HepG2 (cell line): ENCODE results near the gene ZNF853. TPM values are rescaled to one million over a fixed set of nuclear protein-coding genes. Genes with fewer than 3 reads are reported as not detected.

Source experiments
- AGO2 ChIP-seq: fragments of 200-400 bp; formaldehyde crosslinking; optimal IDR thresholded peaks from 2 replicates; pipeline ENCODE3; 2017; ENCODE audit warnings: mild to moderate bottlenecking, low read depth, low read length, moderate library complexity
- EEA1 ChIP-seq: sonication (generic); formaldehyde crosslinking; IDR thresholded peaks from 2 replicates; pipeline ENCODE4 v1.5.1; 2020; ENCODE audit warnings: mild to moderate bottlenecking, missing genetic modification reagents, borderline replicate concordance
- FOXA1 ChIP-seq, 2 experiments: fragments of 450-650 bp in 1 of 2; sonication (generic) in 1 of 2; formaldehyde crosslinking in 1 of 2; IDR thresholded peaks; 2 replicates each; pipeline versions ENCODE4 v1.4.0 to v1.6.1; 2016 to 2020; ENCODE audit warnings: missing genetic modification reagents in 1 of 2
- GATAD2A ChIP-seq: IDR thresholded peaks from 2 replicates; pipeline ENCODE4 v1.6.1; 2016
- HDAC1 ChIP-seq: sonication (generic); formaldehyde crosslinking; IDR thresholded peaks from 2 replicates; pipeline ENCODE4 v1.5.1; 2020; ENCODE audit warnings: mild to moderate bottlenecking, missing genetic modification reagents
- JARID2 ChIP-seq: sonication (generic); formaldehyde crosslinking; IDR thresholded peaks from 2 replicates; pipeline ENCODE4 v1.8.1; 2023; ENCODE audit warnings: missing genetic modification reagents, inconsistent platforms; ENCODE audit not compliant: insufficient replicate concordance
- NCOA2 ChIP-seq: sonication (generic); formaldehyde crosslinking; IDR thresholded peaks from 2 replicates; pipeline ENCODE4 v1.8.0; 2022; ENCODE audit warnings: inconsistent platforms
- NFYB ChIP-seq: sonication (generic); formaldehyde crosslinking; IDR thresholded peaks from 2 replicates; pipeline ENCODE4 v1.4.0; 2020; ENCODE audit warnings: missing genetic modification reagents
- PITX1 ChIP-seq: sonication (generic); formaldehyde crosslinking; IDR thresholded peaks from 2 replicates; pipeline ENCODE4 v1.5.1; 2020; ENCODE audit warnings: mild to moderate bottlenecking, missing genetic modification reagents
- POLR2AphosphoS2 ChIP-seq: IDR thresholded peaks from 2 replicates; pipeline ENCODE4 v1.6.1; 2011; ENCODE audit warnings: low read depth, low read length, improper control_type of control experiment
- SNAI1 ChIP-seq: sonication (generic); formaldehyde crosslinking; IDR thresholded peaks from 2 replicates; pipeline ENCODE4 v1.5.0; 2020; ENCODE audit warnings: mild to moderate bottlenecking, missing genetic modification reagents, borderline replicate concordance
- SP2 ChIP-seq: sonication (generic); formaldehyde crosslinking; IDR thresholded peaks from 2 replicates; pipeline ENCODE4 v1.5.1; 2020; ENCODE audit warnings: mild to moderate bottlenecking, missing genetic modification reagents
- SPEN ChIP-seq: sonication (generic); formaldehyde crosslinking; IDR thresholded peaks from 2 replicates; pipeline ENCODE4 v1.5.1; 2020; ENCODE audit warnings: low read depth, mild to moderate bottlenecking, missing genetic modification reagents
- SRF ChIP-seq: IDR thresholded peaks from 2 replicates; pipeline ENCODE4 v1.6.1; 2011; ENCODE audit warnings: mild to moderate bottlenecking, low read depth, low read length, moderate library complexity
- ZBTB20 ChIP-seq: sonication (generic); formaldehyde crosslinking; IDR thresholded peaks from 2 replicates; pipeline ENCODE4 v1.8.1; 2023; ENCODE audit warnings: missing genetic modification reagents, low read depth, mild to moderate bottlenecking, borderline replicate concordance
- ZC3H13 ChIP-seq: sonication (generic); formaldehyde crosslinking; IDR thresholded peaks from 2 replicates; pipeline ENCODE4 v1.8.1; 2023; ENCODE audit warnings: mild to moderate bottlenecking, missing genetic modification reagents, moderate library complexity
- ZFP36L1 ChIP-seq: sonication (generic); formaldehyde crosslinking; IDR thresholded peaks from 2 replicates; pipeline ENCODE4 v1.8.0; 2022; ENCODE audit warnings: mild to moderate bottlenecking, missing genetic modification reagents, moderate library complexity
- ZNF260 ChIP-seq: sonication (generic); formaldehyde crosslinking; IDR thresholded peaks from 2 replicates; pipeline ENCODE4 v1.4.0; 2020; ENCODE audit warnings: missing genetic modification reagents, low read depth, mild to moderate bottlenecking, borderline replicate concordance
- ZNF331 ChIP-seq: sonication (generic); formaldehyde crosslinking; IDR thresholded peaks from 2 replicates; pipeline ENCODE4 v1.4.0; 2020; ENCODE audit warnings: missing genetic modification reagents
- ZNF44 ChIP-seq: sonication (generic); formaldehyde crosslinking; IDR thresholded peaks from 2 replicates; pipeline ENCODE4 v1.5.1; 2020; ENCODE audit warnings: mild to moderate bottlenecking, missing genetic modification reagents
- ZNF790 ChIP-seq: sonication (generic); formaldehyde crosslinking; IDR thresholded peaks from 2 replicates; pipeline ENCODE4 v1.8.0; 2022; ENCODE audit warnings: missing genetic modification reagents, mild to moderate bottlenecking, borderline replicate concordance
- ZSCAN31 ChIP-seq: sonication (generic); formaldehyde crosslinking; IDR thresholded peaks from 2 replicates; pipeline ENCODE4 v1.5.0; 2020; ENCODE audit warnings: low read depth, mild to moderate bottlenecking, missing genetic modification reagents
- polyA plus RNA-seq, 8 experiments: library from polyadenylated mRNA; depleted of rRNA in 3 of 8; stranded (reverse) in 7 of 8; unstranded in 1 of 8; fragments of >200 nt; fragmentation: Illumina TruSeq in 4 of 8; extraction: Trizol in 4 of 8; gene quantifications; 2 replicates each; pipeline versions ENCODE4 v1.2.1 to v1.2.3, GENCODE V29; 2011 to 2016; ENCODE audit warnings: low read depth in 4 of 8, missing spikeins in 1 of 8, mixed read lengths in 1 of 8; ENCODE audit not compliant: insufficient read depth in 1 of 8
- total RNA-seq, 5 experiments: library from RNA; depleted of rRNA; stranded (reverse); fragments of >200 nt; fragmentation: Illumina TruSeq; extraction: Trizol; gene quantifications; 2 replicates each; pipeline ENCODE4 v1.2.3, GENCODE V29; 2016; ENCODE audit warnings: low read depth in 1 of 5
- TF ChIP-seq, protein P1 (sequence below): IDR thresholded peaks from 2 replicates; pipeline ENCODE4 v1.6.1; 2016; ENCODE audit warnings: missing compliant biosample characterization, missing genetic modification reagents, borderline replicate concordance
- TF ChIP-seq, protein P2 (sequence below): sonication (generic); formaldehyde crosslinking; IDR thresholded peaks from 2 replicates; pipeline ENCODE4 v1.4.0; 2020; ENCODE audit warnings: mild to moderate bottlenecking, missing genetic modification reagents
- TF ChIP-seq, protein P3 (sequence below): sonication (generic); formaldehyde crosslinking; IDR thresholded peaks from 2 replicates; pipeline ENCODE4 v1.5.0; 2020; ENCODE audit warnings: missing genetic modification reagents, mild to moderate bottlenecking, borderline replicate concordance
- TF ChIP-seq, protein P4 (sequence below): sonication (generic); formaldehyde crosslinking; IDR thresholded peaks from 2 replicates; pipeline ENCODE4 v1.4.0; 2020; ENCODE audit warnings: missing genetic modification reagents
- TF ChIP-seq, protein P5 (sequence below): IDR thresholded peaks from 2 replicates; pipeline ENCODE4 v1.6.1; 2016; ENCODE audit warnings: missing genetic modification reagents, missing compliant biosample characterization

The ZNF853 gene
- total and polyA plus RNA-seq, 2 of the 13 experiments (the other 11 are each of a cell fraction or from before 2014, with no cell fraction given): 2.1 to 6.2 TPM

DNA sequence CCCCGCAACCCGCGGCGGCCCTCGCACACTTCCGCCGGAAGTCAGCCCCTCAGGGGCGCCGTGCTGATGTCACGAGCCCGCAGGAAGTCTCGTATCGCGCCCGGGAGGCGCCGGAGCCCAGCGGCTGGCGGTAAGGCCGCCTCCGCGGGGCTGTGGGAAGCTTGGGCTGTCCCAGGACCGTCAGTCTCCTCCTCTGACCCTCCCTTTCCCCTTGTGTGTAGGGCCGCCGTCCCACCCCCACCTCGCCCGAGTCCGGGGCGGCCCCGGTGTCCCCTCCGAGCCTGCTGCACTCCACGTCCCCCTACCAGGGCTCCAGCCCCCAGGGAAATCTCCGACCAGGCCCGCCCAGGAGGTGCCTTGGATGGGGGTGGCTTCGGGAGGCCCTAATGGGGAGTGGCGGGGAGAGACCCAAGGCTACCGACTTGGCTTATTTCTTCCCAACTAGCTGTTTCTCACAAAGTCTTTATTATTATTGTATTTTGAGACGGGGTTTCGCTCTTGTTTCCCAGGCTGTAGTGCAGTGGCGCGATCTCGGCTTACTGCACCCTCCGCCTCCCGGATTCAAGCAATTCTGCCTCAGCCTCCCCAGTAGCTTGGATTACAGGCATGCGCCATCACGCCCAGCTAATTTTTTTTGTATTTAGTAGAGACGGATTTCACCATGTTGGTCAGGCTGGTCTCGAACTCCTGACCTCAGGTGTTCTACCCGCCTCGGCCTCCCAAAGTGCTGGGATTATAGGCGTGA lies 37.9 kb upstream of the ZNF853 start, which contains the start of gene ZDHHC4 (continued):
- TF ChIP-seq, protein P1, sequence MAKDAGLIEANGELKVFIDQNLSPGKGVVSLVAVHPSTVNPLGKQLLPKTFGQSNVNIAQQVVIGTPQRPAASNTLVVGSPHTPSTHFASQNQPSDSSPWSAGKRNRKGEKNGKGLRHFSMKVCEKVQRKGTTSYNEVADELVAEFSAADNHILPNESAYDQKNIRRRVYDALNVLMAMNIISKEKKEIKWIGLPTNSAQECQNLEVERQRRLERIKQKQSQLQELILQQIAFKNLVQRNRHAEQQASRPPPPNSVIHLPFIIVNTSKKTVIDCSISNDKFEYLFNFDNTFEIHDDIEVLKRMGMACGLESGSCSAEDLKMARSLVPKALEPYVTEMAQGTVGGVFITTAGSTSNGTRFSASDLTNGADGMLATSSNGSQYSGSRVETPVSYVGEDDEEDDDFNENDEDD (CRISPR knock-in tag): peak; percentile 60; the same call in 1 of the 2 replicates
- no peak for TF ChIP-seq ZNF44
- TF ChIP-seq, protein P2, sequence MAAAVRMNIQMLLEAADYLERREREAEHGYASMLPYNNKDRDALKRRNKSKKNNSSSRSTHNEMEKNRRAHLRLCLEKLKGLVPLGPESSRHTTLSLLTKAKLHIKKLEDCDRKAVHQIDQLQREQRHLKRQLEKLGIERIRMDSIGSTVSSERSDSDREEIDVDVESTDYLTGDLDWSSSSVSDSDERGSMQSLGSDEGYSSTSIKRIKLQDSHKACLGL (CRISPR knock-in tag): no peak
- TF ChIP-seq, protein P3, sequence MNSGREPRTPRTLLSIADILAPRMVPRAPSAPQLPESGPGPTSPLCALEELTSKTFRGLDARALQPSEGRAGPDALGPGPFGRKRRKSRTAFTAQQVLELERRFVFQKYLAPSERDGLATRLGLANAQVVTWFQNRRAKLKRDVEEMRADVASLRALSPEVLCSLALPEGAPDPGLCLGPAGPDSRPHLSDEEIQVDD: no peak; the same call in 1 of the 2 replicates
- TF ChIP-seq, protein P4, sequence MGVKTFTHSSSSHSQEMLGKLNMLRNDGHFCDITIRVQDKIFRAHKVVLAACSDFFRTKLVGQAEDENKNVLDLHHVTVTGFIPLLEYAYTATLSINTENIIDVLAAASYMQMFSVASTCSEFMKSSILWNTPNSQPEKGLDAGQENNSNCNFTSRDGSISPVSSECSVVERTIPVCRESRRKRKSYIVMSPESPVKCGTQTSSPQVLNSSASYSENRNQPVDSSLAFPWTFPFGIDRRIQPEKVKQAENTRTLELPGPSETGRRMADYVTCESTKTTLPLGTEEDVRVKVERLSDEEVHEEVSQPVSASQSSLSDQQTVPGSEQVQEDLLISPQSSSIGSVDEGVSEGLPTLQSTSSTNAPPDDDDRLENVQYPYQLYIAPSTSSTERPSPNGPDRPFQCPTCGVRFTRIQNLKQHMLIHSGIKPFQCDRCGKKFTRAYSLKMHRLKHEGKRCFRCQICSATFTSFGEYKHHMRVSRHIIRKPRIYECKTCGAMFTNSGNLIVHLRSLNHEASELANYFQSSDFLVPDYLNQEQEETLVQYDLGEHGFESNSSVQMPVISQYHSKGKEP (CRISPR knock-in tag): peak; percentile 81; the same call in 1 of the 2 replicates
- peak; percentile 84 for TF ChIP-seq ZC3H13
- TF ChIP-seq NCOA2: peak; percentile 57; the same call in 1 of the 2 replicates
- TF ChIP-seq PITX1 (CRISPR knock-in tag): peak; percentile 55; the same call in 1 of the 2 replicates
- TF ChIP-seq SPEN (CRISPR knock-in tag): peak; percentile 73
- TF ChIP-seq SNAI1 (CRISPR knock-in tag): 0 out of 2 replicates have a peak, but pooled peaks have one; percentile 23
- no peak for TF ChIP-seq POLR2AphosphoS2
- TF ChIP-seq ZNF790: no peak
- TF ChIP-seq ZBTB20 (CRISPR knock-in tag): peak; percentile 71; the same call in 1 of the 2 replicates
- TF ChIP-seq FOXA1 (IDR thresholded peaks at IDR 0.05): no peak
- peak; percentile 41 for TF ChIP-seq FOXA1 (CRISPR knock-in tag; IDR thresholded peaks at IDR 0.05)
- TF ChIP-seq, protein P5, sequence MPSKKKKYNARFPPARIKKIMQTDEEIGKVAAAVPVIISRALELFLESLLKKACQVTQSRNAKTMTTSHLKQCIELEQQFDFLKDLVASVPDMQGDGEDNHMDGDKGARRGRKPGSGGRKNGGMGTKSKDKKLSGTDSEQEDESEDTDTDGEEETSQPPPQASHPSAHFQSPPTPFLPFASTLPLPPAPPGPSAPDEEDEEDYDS: peak; percentile 65
- peak; percentile 84 for TF ChIP-seq ZNF331 (CRISPR knock-in tag)
- TF ChIP-seq HDAC1 (CRISPR knock-in tag): peak; percentile 77
- TF ChIP-seq GATAD2A (CRISPR knock-in tag): 0 out of 2 replicates have a peak, but pooled peaks have one; percentile 45
- no peak for TF ChIP-seq SRF
- peak; percentile 87 for TF ChIP-seq AGO2
- TF ChIP-seq NFYB (CRISPR knock-in tag): peak; percentile 38; the same call in 1 of the 2 replicates
- peak; percentile 66; the same call in 1 of the 2 replicates for TF ChIP-seq EEA1 (CRISPR knock-in tag)
- peak; percentile 61 for TF ChIP-seq SP2 (CRISPR knock-in tag)
- peak; percentile 95 for TF ChIP-seq ZSCAN31 (CRISPR knock-in tag)
- no peak for TF ChIP-seq ZNF260
- TF ChIP-seq ZFP36L1 (CRISPR knock-in tag): peak; percentile 94
- TF ChIP-seq JARID2 (CRISPR knock-in tag): peak; percentile 50
